Measurements from ENCODE around the gene UBE2R2.
A peak's percentile ranks its signal among the peaks of the same experiment; 100 is the strongest.
"Not testable (repeated sequence)": the region's sequence is repeated elsewhere in the genome, so short reads cannot be mapped to it uniquely, and the experiment has no call there.

The UBE2R2 gene

GRCh38 chr9:33799928-33800704 is 16.8 kb upstream of the UBE2R2 start:
- DNase-seq (ENCODE audit: low spot score) = no peak

GRCh38 chr9:33800886-33801285 is 16.1 kb upstream of the UBE2R2 start:
- no peak for DNase-seq (ENCODE audit: low spot score)

- DNase-seq (ENCODE audit: low spot score) = not testable (repeated sequence)
Observed at GRCh38 chr9:33801943-33802500, 14.9 kb upstream of the UBE2R2 start.

- DNase-seq (ENCODE audit: low spot score) = not testable (repeated sequence)
Observed at GRCh38 chr9:33804196-33804595, 12.8 kb upstream of the UBE2R2 start.

GRCh38 chr9:33807156-33807555 is 9.8 kb upstream of the UBE2R2 start:
- DNase-seq (ENCODE audit: low spot score) = not testable (repeated sequence)

- DNase-seq (ENCODE audit: low spot score) = not testable (repeated sequence)
Observed at GRCh38 chr9:33808979-33809322, 8.0 kb upstream of the UBE2R2 start.

- no peak for DNase-seq (ENCODE audit: low spot score)
Observed at GRCh38 chr9:33809506-33809905, 7.5 kb upstream of the UBE2R2 start.

GRCh38 chr9:33813712-33814641 is 3.0 kb upstream of the UBE2R2 start:
- peak; percentile 92 for DNase-seq (ENCODE audit: low spot score)

GRCh38 chr9:33815781-33816180 is 1.2 kb upstream of the UBE2R2 start:
- no peak for DNase-seq (ENCODE audit: low spot score)

GRCh38 chr9:33817327-33818166 is 587 bp downstream of the UBE2R2 start:
- DNase-seq (ENCODE audit: low spot score) = peak; percentile 81

GRCh38 chr9:33818167-33818846 is 1.3 kb downstream of the UBE2R2 start:
- peak; percentile 57 for DNase-seq (ENCODE audit: low spot score)

- no peak for DNase-seq (ENCODE audit: low spot score)
Observed at GRCh38 chr9:33818847-33819500, 2.0 kb downstream of the UBE2R2 start.

- DNase-seq (ENCODE audit: low spot score) = no peak
Observed at GRCh38 chr9:33820231-33820745, 3.3 kb downstream of the UBE2R2 start.

GRCh38 chr9:33823801-33824200 is 6.8 kb downstream of the UBE2R2 start:
- no peak for DNase-seq (ENCODE audit: low spot score)

GRCh38 chr9:33827285-33827684 is 10.3 kb downstream of the UBE2R2 start:
- not testable (repeated sequence) for DNase-seq (ENCODE audit: low spot score)

- not testable (repeated sequence) for DNase-seq (ENCODE audit: low spot score)
Observed at GRCh38 chr9:33829641-33830230, 12.8 kb downstream of the UBE2R2 start.

GRCh38 chr9:33835625-33836260 is 18.8 kb downstream of the UBE2R2 start:
- no peak for DNase-seq (ENCODE audit: low spot score)

- DNase-seq (ENCODE audit: low spot score) = not testable (repeated sequence)
Observed at GRCh38 chr9:33836261-33836660, 19.3 kb downstream of the UBE2R2 start.

- DNase-seq (ENCODE audit: low spot score) = no peak
Observed at GRCh38 chr9:33837138-33837537, 20.2 kb downstream of the UBE2R2 start.

GRCh38 chr9:33840381-33840780 is 23.4 kb downstream of the UBE2R2 start:
- DNase-seq (ENCODE audit: low spot score) = no peak

Measured in SW480 (cell line).